Large intestine (tissue), 3 donors: ENCODE results near the gene TBCEL. TPM values are rescaled to one million over a fixed set of nuclear protein-coding genes. Genes with fewer than 3 reads are reported as not detected.

Source experiments
- DNase-seq, 2 donors: peaks; one replicate each; pipeline versions ENCODE4 v3.0.0 to v3.0.0-alpha.2; 2013
- H3K27ac ChIP-seq: one replicate; pipeline ENCODE4 v1.5.1; 2013; ENCODE audit warnings: low read length
- H3K27me3 ChIP-seq: 2 replicates; pipeline ENCODE4 v1.6.1; 2013; ENCODE audit warnings: low read length; ENCODE audit not compliant: control insufficient read depth, insufficient read depth
- H3K36me3 ChIP-seq: 2 replicates; pipeline ENCODE4 v1.6.1; 2013; ENCODE audit warnings: low read length; ENCODE audit not compliant: control insufficient read depth, insufficient read depth
- H3K4me1 ChIP-seq: one replicate; pipeline ENCODE4 v1.6.1; 2013; ENCODE audit warnings: low read length; ENCODE audit not compliant: control insufficient read depth, insufficient read depth
- H3K4me3 ChIP-seq: one replicate; pipeline ENCODE4 v1.5.1; 2013; ENCODE audit warnings: low read length
- H3K9me3 ChIP-seq: one replicate; pipeline ENCODE4 v1.6.1; 2013; ENCODE audit warnings: mild to moderate bottlenecking, low read depth, low read length, moderate library complexity; ENCODE audit not compliant: control insufficient read depth
- WGBS: methylation state at CpG from one replicate; pipeline ENCODE4 v1.1.5; 2013; ENCODE audit warnings: low lambda C conversion rate; ENCODE audit not compliant: insufficient coverage; 5-methylcytosine and 5-hydroxymethylcytosine counted together
- polyA plus RNA-seq: library from polyadenylated mRNA; unstranded; fragments of 120-200 nt; gene quantifications from one replicate; pipeline ENCODE4 v1.2.1, GENCODE V29; 2013

TBCEL gene
- polyA plus RNA-seq, 1 donor = 15.4 TPM

GRCh38 chr11:121104312-121104762 is 80.4 kb downstream of the TBCEL start:
- no peak for DNase-seq
- Histone ChIP-seq H3K27ac (no peak overlapping the region), H3K36me3 (no peaks in the 10 kb centered on the region)

DNA sequence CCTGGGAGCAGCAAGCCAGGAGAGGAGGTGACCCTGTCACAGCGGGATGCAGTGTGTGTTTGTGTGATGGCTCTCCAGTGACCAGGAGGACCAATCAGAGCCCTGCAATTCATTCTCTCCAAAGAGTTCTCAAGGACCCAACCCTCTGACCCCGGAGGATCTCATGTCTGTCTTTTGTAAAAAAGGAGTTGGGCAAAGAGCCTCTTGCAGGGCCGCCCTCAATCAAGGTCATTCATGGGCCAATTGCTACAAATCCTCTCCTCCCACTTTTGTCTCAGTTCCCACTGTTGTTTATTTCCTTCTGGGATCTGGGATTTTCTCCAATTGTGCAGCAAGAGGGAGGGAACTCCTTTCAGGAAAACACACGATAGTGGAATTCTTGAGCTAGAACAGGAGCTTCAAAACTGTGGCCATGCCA is 81.2 kb downstream of the TBCEL start:
- Histone ChIP-seq H3K36me3 (no peaks in the 10 kb centered on the region), H3K27me3 (no peaks in the 10 kb centered on the region), H3K9me3 (no peaks in the 10 kb centered on the region), H3K4me1 (no peaks in the 10 kb centered on the region), H3K27ac (no peak overlapping the region), H3K4me3 (no peak overlapping the region)
- WGBS = 100% methylated on average over 1 of the region's 4 CpGs
- peak; percentile 23 to 39 for DNase-seq

More at GRCh38 chr11:121104312-121104762, 80.4 kb downstream of the TBCEL start:
- Histone ChIP-seq H3K4me3 (no peak overlapping the region), H3K4me1 (no peaks in the 10 kb centered on the region), H3K9me3 (no peaks in the 10 kb centered on the region), H3K27me3 (no peaks in the 10 kb centered on the region)
- no CpG with 5 or more reads among the region's 9 CpGs for WGBS

DNA sequence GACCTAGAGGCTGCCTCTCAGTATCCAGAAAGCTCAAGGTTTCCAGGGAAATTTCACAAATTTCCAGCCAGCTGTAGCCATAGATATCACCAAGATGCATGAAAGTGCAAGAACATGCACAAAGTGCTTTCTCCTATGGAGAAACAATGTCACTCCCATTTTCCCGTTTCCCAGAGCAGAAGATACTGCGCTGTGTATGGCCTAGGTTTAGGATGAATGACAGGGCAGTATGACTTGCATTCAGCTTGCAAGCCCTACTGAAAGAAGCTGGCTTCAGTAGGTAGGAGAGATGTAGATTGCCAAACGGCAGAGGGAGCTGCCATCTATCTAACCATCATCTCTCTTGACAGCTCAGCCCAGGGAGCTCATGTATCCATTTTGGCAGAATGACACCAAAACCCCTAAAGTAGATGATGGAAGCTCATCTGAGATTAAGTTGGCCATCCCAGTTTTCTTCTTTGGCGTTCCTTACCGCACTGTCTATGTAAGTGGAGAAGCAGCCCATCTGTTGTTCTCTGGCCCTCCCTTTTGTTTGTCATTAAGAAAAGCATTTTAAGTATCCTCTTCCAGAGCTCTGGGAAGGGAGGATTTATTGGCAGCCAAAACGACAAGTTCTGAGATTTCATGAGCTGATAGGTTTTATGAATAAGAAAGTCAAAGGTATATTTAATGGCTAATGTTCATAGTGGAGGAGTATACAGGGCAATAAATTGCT is 81.7 kb downstream of the TBCEL start:
- H3K27ac ChIP-seq = no peak overlapping the region
- no peaks in the 10 kb centered on the region for H3K4me1 ChIP-seq
- no peaks in the 10 kb centered on the region for H3K9me3 ChIP-seq
- H3K4me3 ChIP-seq = no peak overlapping the region
- no CpG with 5 or more reads among the region's 6 CpGs for WGBS
- H3K36me3 ChIP-seq = no peaks in the 10 kb centered on the region
- no peaks in the 10 kb centered on the region for H3K27me3 ChIP-seq
- DNase-seq = no peak

GRCh38 chr11:121106812-121107211 is 82.9 kb downstream of the TBCEL start:
- Histone ChIP-seq H3K4me3 (no peak overlapping the region), H3K36me3 (no peaks in the 10 kb centered on the region), H3K27ac (no peak overlapping the region), H3K27me3 (peaks cover 3% of the 10 kb centered on the region), H3K4me1 (no peaks in the 10 kb centered on the region), H3K9me3 (no peaks in the 10 kb centered on the region)
- no peak for DNase-seq
- WGBS = 90% methylated on average over 2 of the region's 5 CpGs

DNA sequence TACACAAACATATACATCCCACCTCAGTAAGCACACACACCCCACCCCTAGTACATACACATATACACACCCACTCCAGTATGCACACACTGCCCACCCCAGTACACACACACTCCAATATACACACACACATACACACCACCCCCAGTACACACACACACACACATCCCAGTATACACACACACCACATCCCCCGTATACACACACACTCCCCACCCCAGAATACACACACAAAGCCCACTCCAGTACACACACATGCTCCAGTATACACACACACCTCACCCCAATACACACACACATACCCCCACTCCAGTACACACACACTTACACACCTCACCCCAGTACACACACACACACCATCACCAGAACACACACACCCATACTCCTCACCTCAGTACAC is 84.5 kb downstream of the TBCEL start:
- no peak overlapping the region for H3K4me3 ChIP-seq
- DNase-seq = no peak
- H3K27me3 ChIP-seq = peaks cover 3% of the 10 kb centered on the region
- WGBS = no CpG with 5 or more reads among the region's 1 CpG
- H3K4me1 ChIP-seq = no peaks in the 10 kb centered on the region
- no peak overlapping the region for H3K27ac ChIP-seq
- no peaks in the 10 kb centered on the region for H3K9me3 ChIP-seq
- no peaks in the 10 kb centered on the region for H3K36me3 ChIP-seq

DNA sequence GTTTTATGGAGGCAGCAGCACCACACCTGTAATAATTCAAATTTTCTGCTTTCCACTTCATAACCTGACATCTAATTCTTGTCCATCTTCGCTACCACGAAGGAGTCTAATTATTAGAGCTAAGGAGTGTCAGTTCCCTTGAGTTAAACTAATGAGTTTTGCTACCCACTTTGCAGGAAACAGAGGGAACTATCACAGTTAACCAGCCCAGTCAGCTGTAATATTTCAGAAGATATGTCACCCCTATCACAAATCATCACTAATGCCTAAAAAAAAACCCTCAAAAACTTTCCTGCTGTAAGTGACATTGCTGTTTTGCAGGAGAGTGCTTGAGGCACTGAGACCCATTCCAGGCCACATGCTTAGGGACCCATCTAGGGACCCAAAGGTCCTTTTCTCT is 85.6 kb downstream of the TBCEL start:
- no CpG with 5 or more reads among the region's 2 CpGs for WGBS
- no peaks in the 10 kb centered on the region for H3K4me1 ChIP-seq
- H3K4me3 ChIP-seq = no peak overlapping the region
- no peak overlapping the region for H3K27ac ChIP-seq
- DNase-seq = no peak
- no peaks in the 10 kb centered on the region for H3K9me3 ChIP-seq
- no peaks in the 10 kb centered on the region for H3K36me3 ChIP-seq
- H3K27me3 ChIP-seq = peaks cover 3% of the 10 kb centered on the region

- no peak overlapping the region for H3K4me3 ChIP-seq
- DNase-seq = no peak
- no peak overlapping the region for H3K27ac ChIP-seq
- H3K36me3 ChIP-seq = no peaks in the 10 kb centered on the region
- 73% methylated on average over 4 of the region's 7 CpGs for WGBS
- no peaks in the 10 kb centered on the region for H3K9me3 ChIP-seq
- peaks cover 3% of the 10 kb centered on the region for H3K27me3 ChIP-seq
- H3K4me1 ChIP-seq = no peaks in the 10 kb centered on the region
Observed at GRCh38 chr11:121109916-121110586, 86.1 kb downstream of the TBCEL start.

GRCh38 chr11:121110871-121111724 is 87.2 kb downstream of the TBCEL start:
- no peak overlapping the region for H3K27ac ChIP-seq
- H3K4me3 ChIP-seq = no peak overlapping the region
- DNase-seq = no peak
- H3K27me3 ChIP-seq = peaks cover 3% of the 10 kb centered on the region
- 95% methylated on average over 4 of the region's 10 CpGs for WGBS
- H3K4me1 ChIP-seq = no peaks in the 10 kb centered on the region
- no peaks in the 10 kb centered on the region for H3K9me3 ChIP-seq
- no peaks in the 10 kb centered on the region for H3K36me3 ChIP-seq

DNA sequence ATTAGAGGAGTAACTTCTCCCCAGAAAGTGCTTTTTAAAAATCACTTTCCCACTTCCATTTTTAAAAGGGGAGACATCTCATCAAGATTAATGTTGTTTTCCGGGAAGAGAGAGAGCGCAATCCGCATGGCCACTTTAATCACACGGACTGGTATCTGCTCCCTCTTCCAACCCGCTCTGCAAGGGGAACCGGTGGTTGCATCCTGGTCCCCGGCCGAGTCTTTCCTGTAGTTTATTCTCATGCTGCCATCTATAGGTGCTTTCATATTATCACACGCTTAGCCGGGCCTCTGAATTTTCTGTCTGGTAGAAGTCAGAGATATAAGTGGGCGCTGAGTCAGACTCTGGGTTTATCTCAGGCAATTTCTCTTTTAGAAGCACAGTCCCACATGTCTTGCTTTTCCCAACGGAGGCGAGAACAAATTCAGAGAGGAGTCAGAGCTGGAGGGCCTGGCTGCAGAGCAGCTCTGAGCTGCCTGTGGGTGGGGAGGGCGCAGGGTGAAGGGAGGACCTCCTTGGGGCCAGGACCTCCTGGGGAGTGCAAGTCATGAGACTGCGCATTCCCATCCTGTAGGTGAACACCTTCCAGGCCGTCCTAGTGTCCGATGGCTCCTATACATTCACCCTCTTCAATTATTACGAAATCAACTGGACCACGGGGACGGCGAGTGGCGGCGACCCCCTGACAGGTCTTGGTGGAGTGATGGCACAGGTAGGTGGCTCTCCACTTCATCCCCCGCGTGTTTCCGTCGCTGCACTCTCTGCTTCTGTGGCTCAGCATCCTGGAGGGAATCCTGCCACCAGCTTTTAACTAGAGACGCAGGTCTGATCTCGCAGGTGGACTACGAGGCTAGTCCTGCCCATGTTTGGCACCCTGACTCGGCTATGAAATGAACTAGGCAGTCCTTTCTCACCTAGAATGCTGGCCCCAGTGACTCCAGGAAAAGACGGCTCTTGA is 88.9 kb downstream of the TBCEL start:
- no peak overlapping the region for H3K4me3 ChIP-seq
- H3K27me3 ChIP-seq = peaks cover 3% of the 10 kb centered on the region
- peak; percentile 37 to 62 for DNase-seq
- H3K9me3 ChIP-seq = no peaks in the 10 kb centered on the region
- no peaks in the 10 kb centered on the region for H3K4me1 ChIP-seq
- H3K36me3 ChIP-seq = no peaks in the 10 kb centered on the region
- no CpG with 5 or more reads among the region's 32 CpGs for WGBS
- no peak overlapping the region for H3K27ac ChIP-seq
